AG10803 (cell line): Measurements from ENCODE around the gene SRPK1.

Experiments
- DNase-seq: peaks from one replicate; pipeline ENCODE4 v3.0.0; 2010; ENCODE audit warnings: low read depth
- H3K4me3 ChIP-seq: 2 replicates; pipeline ENCODE4 v1.5.1; 2011; ENCODE audit warnings: mild to moderate bottlenecking, low read length, control low read depth
- CTCF ChIP-seq: conservative IDR thresholded peaks from 2 replicates; pipeline ENCODE4 v1.5.1; 2011; ENCODE audit warnings: mild to moderate bottlenecking, low read length, control low read depth, inconsistent platforms

SRPK1 gene

DNA sequence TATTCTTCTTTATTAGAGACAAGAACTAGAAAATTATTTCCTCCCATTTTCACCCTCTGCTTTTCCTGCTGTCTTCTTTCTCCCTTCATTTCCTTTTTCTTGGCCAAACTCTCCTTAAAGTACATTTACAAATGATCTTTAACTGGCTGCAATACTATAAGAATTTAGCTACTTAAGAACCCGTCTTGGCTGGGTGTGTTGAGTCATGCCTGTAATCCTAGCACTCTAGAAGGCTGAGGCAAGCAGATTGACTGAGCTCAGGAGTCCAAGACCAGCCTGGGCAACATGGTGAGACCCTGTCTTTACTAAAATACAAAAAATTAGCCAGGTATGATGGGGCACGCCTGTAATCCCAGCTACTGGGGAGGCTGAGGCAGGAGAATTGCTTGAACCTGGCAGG, 39.3 kb upstream of the SRPK1 start:
- no peak overlapping the region for H3K4me3 ChIP-seq
- DNase-seq, result no peak
- TF ChIP-seq CTCF, result no peak

- DNase-seq, result no peak
- peak; percentile 15; the same call in 1 of the 2 replicates for TF ChIP-seq CTCF
- no peak overlapping the region for H3K4me3 ChIP-seq
Measured at GRCh38 chr6:35955970-35956369, 35.1 kb upstream of the SRPK1 start.

DNA sequence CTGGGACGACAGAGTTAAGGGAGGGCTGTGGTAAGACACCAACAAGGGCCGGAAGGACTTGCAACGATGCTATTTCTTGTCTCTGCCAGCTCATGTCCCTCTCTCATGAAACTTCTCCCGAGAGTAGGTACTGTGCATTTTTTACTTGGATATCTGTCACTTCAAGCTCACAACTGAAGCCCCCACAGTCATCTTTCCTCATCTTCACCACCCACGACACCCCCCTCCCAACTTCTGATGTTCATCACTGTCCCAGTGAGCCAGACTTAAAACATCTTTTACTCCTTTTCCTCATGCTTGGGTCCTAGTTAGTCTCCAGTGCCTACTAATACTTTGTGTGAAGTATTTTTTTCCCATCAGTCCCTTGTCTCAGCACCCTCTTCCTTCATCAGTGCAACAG, 34.6 kb upstream of the SRPK1 start:
- DNase-seq, result no peak
- H3K4me3 ChIP-seq, result no peak overlapping the region
- no peak for TF ChIP-seq CTCF

DNA sequence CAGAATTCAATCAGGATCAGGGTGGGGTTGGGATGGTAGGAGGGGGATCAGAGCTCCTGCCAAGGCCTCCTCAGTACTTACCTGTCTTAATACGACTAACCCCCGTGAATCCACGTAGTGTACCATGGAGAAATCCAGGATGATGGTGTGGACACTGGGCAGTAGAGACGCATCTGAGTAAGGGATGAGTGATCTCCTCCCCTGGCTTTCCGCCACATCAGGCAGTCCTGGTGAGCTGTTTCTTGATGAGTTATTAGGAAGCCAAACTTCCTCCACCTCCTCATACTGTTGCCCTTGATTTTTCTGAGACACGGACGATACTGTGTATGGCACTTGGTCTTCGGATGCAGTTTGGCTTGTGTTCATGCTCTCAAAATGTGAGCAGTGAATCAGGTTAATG, 34.2 kb upstream of the SRPK1 start:
- DNase-seq, result no peak
- H3K4me3 ChIP-seq, result no peak overlapping the region
- no peak for TF ChIP-seq CTCF

GRCh38 chr6:35954333-35954732, 33.4 kb upstream of the SRPK1 start:
- DNase-seq, result no peak
- no peak overlapping the region for H3K4me3 ChIP-seq
- no peak for TF ChIP-seq CTCF

GRCh38 chr6:35948725-35949124, 27.8 kb upstream of the SRPK1 start:
- TF ChIP-seq CTCF, result peak; percentile 35
- H3K4me3 ChIP-seq, result no peak overlapping the region
- no peak for DNase-seq

GRCh38 chr6:35945650-35946025, 24.7 kb upstream of the SRPK1 start:
- no peak for TF ChIP-seq CTCF
- no peak overlapping the region for H3K4me3 ChIP-seq
- peak; percentile 12 for DNase-seq
